Measurements from ENCODE around the gene ULK2.
A peak's percentile ranks its signal among the peaks of the same experiment; 100 is the strongest.

The ULK2 gene

GRCh38 chr17:19724501-19725420 lies 143.0 kb downstream of the ULK2 start:
- DNase-seq = peak; percentile 73

GRCh38 chr17:19723964-19724363 lies 143.8 kb downstream of the ULK2 start:
- no peak for DNase-seq
